ENCODE measurements around the gene PRRC2A. TPM values are rescaled to one million over a fixed set of nuclear protein-coding genes. Genes with fewer than 3 reads are reported as not detected.

The PRRC2A gene
- total RNA-seq, 1 experiment from 2014 or later = 383 TPM

DNA sequence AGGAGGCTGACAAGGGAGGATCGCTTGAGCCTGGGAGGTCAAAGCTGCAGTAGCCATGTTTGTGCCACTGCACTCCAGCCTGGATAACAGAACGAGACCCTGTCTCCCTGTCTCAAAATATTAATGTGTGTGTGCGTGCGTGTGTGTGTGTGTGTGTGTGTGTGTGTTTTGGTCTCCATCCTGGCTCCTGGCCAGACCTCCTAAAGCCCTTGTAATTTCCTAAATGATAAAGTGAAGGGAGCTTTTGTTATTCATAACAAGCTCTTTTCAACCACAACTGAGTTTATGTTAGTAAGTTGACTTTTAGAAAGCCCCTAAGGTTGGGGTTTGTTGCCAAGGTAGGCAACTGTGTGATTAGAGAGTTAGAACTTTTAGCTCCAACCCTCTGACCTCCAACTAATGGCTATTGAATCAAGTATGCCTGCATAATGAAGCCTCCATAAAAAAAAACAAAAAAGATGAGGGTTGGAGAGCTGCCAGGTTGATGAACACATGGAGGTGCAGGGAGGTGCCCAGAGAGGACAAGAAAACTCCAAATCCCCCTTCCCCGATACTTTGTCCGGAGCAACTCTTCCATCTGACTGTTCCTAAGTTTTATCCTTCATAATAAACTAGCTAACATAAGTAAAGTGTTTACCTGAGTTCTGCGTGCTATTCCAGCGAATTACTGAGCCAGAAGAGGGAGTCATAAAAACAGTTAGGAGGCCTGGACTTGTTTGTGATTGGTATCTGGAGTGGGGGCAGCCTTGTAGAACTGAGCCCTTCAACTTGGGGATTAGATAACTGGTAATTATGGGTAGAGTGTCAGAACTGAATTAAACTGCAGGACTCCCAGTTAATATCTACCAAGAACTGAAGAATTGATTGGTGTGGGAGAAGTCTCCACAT is 10.8 kb upstream of the PRRC2A start:
- Histone ChIP-seq H2BK120ac (ENCODE audit: low read depth, low read length, poor library complexity, severe bottlenecking) (no peak overlapping the region), H4K91ac (ENCODE audit: insufficient read length, low read depth, low read length) (no peak overlapping the region), H3K79me2 (ENCODE audit: insufficient read depth, low read length) (no peaks in the 10 kb centered on the region), H2AFZ (ENCODE audit: low read length) (no peak overlapping the region), H4K5ac (ENCODE audit: insufficient read length, low read depth, low read length) (no peak overlapping the region), H3K79me1 (ENCODE audit: insufficient read depth, low read depth, low read length, poor library complexity, severe bottlenecking) (no peaks in the 10 kb centered on the region), H2BK15ac (ENCODE audit: low read depth, low read length) (no peak overlapping the region), H4K8ac (replicated peaks; ENCODE audit: insufficient read length, low read depth, low read length) (no peak overlapping the region), H3K9me3 (ENCODE audit: control insufficient read depth, low read depth, low read length) (no peaks in the 10 kb centered on the region), H3K27me3 (ENCODE audit: insufficient read depth, low read length) (no peaks in the 10 kb centered on the region), H3K14ac (ENCODE audit: insufficient read depth, low read length) (no peak overlapping the region), H3K9ac (ENCODE audit: extremely low read depth, insufficient read length, low read length) (no peak overlapping the region), H2BK12ac (ENCODE audit: insufficient read length, low read depth, low read length) (no peak overlapping the region), H3K27ac (ENCODE audit: insufficient read length, low read depth, low read length) (no peak overlapping the region), H3K23ac (ENCODE audit: insufficient read length, low read depth, low read length) (no peak overlapping the region), H3K18ac (ENCODE audit: insufficient read length, low read depth, low read length) (no peak overlapping the region), H3K56ac (ENCODE audit: insufficient read length, low read depth, low read length) (no peak overlapping the region), H2BK5ac (ENCODE audit: insufficient read length, low read length) (no peak overlapping the region), H3K4me1 (ENCODE audit: insufficient read depth, low read length) (peaks cover under 1% of the 10 kb centered on the region; the same call in 1 of the 2 replicates), H2BK20ac (ENCODE audit: low read depth, low read length, poor library complexity, severe bottlenecking) (no peak overlapping the region), H2AK5ac (ENCODE audit: insufficient read length, low read length) (no peak overlapping the region), H3K4ac (ENCODE audit: low read depth, low read length) (no peak overlapping the region), H3K4me2 (ENCODE audit: insufficient read depth, insufficient read length, low read length) (no peak overlapping the region), H3K23me2 (ENCODE audit: insufficient read length, low read depth, low read length, poor library complexity, severe bottlenecking) (no peaks in the 10 kb centered on the region), H4K20me1 (ENCODE audit: control insufficient read depth, insufficient read depth, insufficient read length) (no peaks in the 10 kb centered on the region), H3T11ph (ENCODE audit: low read length) (no peak overlapping the region)
- Mint-ChIP-seq H3K9me3 (no peaks in the 10 kb centered on the region), H3K36me3 (ENCODE audit: insufficient read depth in 1 of 3, low read depth in 3 of 3) (no peaks in the 10 kb centered on the region), H3K27ac (no peak overlapping the region), H3K4me3 (no peak overlapping the region; a peak in 1 of 5 replicates), H3K4me1 (peaks cover 6 to 11% of the 10 kb centered on the region in 2 experiments), H3K27me3 (ENCODE audit: low read depth) (no peaks in the 10 kb centered on the region)
- TF ChIP-seq CTCF (conservative IDR thresholded peaks at IDR 0.05) = no peak
- WGBS (ENCODE audit: extremely low coverage, insufficient read length, low lambda C conversion rate) = no CpG with 5 or more reads among the region's 8 CpGs
- no peak for DNase-seq

Measured in H9 (cell line).